ENCODE measurements around the gene CEP68.
A peak's percentile ranks its signal among the peaks of the same experiment; 100 is the strongest.
"Not testable (repeated sequence)": the region's sequence is repeated elsewhere in the genome, so short reads cannot be mapped to it uniquely, and the experiment has no call there.

Gene CEP68

DNA sequence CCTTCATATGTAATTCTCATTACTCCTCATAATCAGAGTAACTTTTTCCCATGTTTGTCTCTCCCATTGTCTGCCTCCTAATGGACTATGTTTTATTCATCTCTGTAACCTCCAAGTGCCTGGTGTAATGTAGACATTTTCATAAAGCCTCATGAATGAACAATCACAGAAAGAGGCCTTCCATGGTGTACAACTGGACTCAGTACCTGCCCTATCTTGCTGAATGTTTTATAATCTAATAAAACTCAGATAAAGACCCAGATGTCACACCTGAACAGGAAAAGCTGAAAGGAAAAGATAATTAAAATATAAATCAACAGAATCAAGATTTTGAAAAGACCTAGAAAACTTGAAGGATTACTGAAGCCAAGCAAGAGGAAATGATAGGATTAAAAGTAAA, 37.0 kb downstream of the CEP68 start:
- no peak for DNase-seq

DNA sequence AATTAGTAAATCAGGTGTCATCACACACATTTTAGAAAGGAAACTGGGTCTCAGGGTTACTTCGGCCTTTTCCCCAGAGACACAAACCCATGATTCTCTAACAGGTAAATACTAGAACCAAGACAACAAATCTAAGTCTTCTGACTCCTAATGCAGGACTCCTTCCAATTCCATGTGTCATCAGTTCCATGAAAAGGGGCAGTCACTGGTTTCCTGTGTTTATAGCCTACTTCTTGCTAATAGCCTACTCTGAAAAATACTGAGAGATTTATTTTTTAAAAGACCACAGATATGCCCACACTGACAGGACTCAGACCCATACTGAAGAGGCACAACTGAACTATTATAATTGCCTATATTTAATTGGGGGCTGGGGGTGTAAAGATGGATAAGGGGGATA, 40.7 kb downstream of the CEP68 start:
- DNase-seq = no peak

- no peak for DNase-seq
These were observed 41.6 kb downstream of the CEP68 start for GRCh38 chr2:65097844-65098243.

GRCh38 chr2:65098741-65099140, 42.5 kb downstream of the CEP68 start:
- DNase-seq = no peak

GRCh38 chr2:65101071-65101470, 44.9 kb downstream of the CEP68 start:
- no peak for DNase-seq

GRCh38 chr2:65103013-65103715, 46.9 kb downstream of the CEP68 start:
- no peak for DNase-seq

DNA sequence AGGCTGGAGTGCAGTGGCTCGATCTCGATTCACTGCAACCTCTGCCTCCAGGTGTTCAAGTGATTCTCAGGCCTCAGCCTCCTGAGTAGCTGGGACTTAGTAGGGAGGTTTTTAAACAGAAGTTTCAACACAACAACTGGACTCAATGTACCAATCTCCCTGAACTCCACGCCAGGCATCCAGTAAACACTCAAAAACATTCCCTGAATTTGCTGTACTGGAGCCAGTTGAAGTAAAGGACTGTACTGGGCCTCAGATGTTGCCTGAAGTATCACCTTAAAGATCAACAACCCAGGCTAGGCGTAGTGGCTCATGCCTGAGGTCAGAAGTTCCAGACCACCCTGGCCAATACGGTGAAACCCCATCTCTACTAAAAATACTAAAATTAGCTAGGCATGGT, 51.3 kb downstream of the CEP68 start:
- no peak for DNase-seq

DNA sequence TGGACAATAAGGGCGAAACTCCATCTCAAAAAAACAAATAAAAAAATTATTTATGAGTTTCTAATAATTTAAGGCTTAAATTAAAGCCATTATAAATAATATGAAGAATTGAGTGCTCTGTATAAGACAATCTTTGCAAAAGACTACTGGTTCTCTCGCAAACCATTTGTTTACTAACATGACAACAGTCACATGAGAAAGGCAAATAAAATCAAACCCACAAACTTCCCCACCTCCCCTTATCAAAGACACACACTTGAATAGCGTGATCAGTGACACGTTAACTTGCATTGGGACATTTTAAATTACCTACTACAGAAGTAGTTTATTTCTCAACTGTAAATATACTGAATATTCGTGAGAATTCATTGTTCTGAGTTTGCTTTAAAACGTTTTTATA, 52.6 kb downstream of the CEP68 start:
- no peak for DNase-seq

DNA sequence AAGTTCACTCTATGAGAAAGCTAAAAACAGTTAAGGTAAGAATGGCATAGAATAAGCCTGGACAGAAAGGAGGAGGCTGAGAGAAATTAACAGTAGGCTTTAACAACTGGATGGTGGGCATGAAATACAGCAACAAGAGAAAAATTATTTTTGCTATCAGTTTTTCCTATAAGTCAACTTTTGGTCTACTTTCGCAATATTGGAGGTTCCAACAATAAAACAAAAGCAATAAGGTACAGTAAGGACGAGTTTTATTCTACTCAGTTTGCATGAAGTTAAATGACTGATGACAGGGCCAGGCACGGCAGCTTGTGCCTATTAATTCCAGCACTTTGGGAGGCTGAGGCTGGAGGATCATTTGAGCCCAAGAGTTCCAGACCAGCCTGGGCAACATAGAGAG, 56.4 kb downstream of the CEP68 start:
- no peak for DNase-seq

DNA sequence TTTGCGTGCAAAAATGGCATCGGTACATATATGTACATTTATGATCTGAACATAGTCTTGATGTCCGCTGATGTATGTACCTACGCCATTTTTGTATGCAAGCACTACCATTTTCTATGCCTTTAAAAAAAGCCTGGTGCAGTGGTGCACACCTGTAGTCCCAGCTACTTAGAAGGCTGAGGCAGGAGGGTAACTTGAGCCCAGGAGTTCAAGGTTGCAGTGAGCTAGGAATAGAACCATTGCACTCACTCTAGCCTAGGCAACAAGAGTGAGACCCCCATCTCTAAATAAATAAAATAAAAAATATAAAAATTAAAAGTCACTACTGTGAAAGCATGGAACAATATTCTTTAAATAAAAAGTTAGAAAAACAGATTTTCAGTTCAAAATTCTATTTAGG, 57.0 kb downstream of the CEP68 start:
- DNase-seq = no peak

DNA sequence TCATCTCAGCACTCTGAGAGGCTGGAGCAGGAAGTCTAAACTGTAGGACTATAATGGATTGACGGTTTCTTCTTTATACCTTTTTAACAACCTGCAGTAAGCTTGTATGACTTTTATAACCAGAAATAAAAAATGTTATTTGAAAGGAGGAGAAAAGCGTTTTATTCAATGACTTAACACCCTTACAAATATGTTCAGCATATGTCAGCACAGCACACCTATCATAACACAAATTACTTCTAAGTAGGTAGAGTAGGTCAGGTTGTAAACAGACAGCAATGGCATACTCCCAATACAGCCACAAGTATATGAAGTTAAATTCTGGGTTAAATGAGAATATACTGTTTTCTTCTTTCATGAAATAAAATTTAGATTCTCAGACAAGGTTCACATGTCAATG, 57.6 kb downstream of the CEP68 start:
- DNase-seq = no peak

- no peak for DNase-seq
These were observed 58.7 kb downstream of the CEP68 start for GRCh38 chr2:65114921-65115320.

DNA sequence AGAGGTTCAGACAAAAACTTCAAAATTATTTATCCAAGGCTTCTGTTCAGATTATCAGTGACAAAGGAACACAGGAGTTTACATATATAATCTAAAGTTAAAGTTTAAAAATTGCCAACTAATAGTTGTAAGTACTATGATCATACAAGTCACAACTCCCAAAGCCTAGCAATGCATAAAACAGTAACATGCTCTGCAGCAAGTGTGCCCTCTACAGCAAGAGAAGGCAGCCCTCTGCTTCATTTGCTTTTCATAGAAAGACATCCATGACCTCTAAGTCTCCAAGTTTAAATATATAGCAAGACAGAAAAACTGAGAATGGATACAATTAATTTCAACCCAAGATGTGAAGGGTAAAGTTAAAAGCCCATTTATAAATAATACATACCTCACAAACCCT, 60.4 kb downstream of the CEP68 start:
- DNase-seq = no peak

DNA sequence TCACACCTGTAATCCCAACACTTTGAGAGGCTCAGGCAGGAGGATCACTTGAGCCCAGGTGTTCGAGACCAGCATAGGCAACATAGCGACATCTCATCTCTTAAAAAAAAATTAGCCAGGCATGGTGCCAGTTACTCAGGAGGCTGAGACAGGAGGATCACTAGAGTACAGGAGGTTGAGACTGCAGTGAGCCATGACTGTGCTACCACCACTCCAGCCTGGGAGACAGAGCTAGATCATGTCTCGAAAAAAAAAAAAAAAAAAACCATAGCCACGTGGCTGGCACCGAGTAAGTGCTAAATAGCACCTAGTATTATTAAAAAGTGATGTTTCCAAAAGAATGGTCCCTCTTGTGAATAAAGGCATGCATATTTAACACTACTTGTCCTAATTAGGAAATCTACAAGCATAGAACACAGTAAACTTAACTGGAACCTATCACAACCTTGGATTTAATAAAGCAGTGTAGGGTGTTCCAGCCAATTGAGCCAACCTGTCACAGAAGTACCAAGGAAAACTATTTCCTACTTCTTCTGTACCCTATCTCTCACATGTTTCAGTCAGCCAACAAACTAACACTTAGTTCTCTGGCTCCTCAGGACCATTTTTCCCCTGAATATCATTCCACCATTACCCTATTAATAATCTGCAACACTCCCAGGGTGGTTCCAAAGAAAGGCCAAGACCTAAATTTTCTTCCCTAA, 64.9 kb downstream of the CEP68 start:
- no peak for DNase-seq

GRCh38 chr2:65122313-65122712, 66.1 kb downstream of the CEP68 start:
- no peak for DNase-seq

GRCh38 chr2:65125457-65125856, 69.2 kb downstream of the CEP68 start:
- DNase-seq = not testable (repeated sequence)

GRCh38 chr2:65128297-65129190, 72.3 kb downstream of the CEP68 start:
- DNase-seq = no peak

GRCh38 chr2:65129286-65129825, 73.1 kb downstream of the CEP68 start:
- peak; percentile 52 for DNase-seq

DNA sequence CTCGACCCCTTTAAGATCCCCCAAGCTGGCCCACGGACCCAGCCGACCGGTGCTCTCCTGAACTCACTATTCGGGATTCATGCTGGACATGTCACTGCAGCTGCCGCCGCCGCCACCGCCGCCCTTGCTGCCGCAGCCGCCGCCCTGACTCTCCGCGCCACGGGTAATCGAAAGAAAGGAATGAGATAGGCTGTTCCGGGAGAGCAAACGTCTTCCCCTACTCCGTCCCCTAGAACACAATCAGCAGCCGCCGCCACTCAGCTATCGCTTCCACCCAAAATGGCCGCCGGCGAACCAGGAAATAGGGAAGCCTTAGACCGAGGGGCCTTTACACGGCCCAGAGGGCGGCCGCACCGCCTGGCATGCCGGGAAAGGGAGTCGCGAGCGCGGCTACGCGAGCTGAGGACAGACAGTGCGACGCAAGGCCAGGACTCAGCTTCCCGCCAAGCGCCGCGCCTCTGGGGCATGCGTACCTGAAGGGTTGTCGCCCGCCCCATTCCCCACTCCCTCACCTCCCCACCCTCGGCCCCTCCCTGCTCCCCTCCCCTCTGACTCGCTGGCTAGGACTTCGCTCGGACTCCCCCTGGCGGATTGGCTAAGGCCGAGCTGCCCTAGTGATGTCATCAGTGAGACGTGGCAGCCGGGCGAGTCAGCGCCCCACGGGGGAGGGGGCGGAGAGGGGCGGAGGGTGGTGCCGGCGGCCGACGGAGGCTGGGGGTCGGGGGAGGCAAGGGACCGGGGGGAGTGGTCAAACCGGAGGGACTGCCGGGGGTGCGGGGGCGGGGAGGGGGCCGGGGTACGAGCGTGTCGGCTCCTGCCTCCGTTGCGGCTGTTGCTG, 73.8 kb downstream of the CEP68 start, which contains the start of gene RAB1A:
TSS of gene RAB1A (minus strand) at position 281 of the 838 bp plus-strand sequence. CDS start at position 90, 191 bp downstream.
- peak; percentile 98 for DNase-seq

- DNase-seq = no peak
These were observed 74.5 kb downstream of the CEP68 start for GRCh38 chr2:65130664-65131175.

- not testable (repeated sequence) for DNase-seq
These were observed 76.7 kb downstream of the CEP68 start for GRCh38 chr2:65132930-65133329.

DNA sequence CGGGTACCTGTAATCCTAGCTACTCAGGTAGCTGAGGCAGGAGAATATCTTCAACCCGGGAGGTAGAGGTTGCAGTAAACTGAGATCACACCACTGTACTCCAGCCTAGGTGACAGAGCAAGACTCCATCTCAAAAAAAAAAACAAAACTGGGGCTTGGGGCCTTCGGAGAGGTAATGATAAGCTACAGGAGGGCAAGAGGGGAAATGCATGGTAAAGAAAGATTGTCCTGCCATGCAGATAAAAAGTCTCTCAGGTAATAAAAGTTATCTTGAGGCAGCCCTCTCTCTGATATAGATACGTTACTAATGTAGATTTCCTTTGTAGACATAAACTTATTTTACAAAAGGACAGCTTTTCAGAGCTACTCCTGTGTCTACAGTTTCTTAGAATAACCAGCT, 77.4 kb downstream of the CEP68 start:
- no peak for DNase-seq
